T follicular helper cell (primary cell): ENCODE results near the gene HIP1.
"Not testable (repeated sequence)": the region's sequence is repeated elsewhere in the genome, so short reads cannot be mapped to it uniquely, and the experiment has no call there.

Experiments
- DNase-seq: peaks from one replicate; pipeline ENCODE4 v3.0.0-alpha.2; 2020; ENCODE audit warnings: low read depth

HIP1 gene

DNA sequence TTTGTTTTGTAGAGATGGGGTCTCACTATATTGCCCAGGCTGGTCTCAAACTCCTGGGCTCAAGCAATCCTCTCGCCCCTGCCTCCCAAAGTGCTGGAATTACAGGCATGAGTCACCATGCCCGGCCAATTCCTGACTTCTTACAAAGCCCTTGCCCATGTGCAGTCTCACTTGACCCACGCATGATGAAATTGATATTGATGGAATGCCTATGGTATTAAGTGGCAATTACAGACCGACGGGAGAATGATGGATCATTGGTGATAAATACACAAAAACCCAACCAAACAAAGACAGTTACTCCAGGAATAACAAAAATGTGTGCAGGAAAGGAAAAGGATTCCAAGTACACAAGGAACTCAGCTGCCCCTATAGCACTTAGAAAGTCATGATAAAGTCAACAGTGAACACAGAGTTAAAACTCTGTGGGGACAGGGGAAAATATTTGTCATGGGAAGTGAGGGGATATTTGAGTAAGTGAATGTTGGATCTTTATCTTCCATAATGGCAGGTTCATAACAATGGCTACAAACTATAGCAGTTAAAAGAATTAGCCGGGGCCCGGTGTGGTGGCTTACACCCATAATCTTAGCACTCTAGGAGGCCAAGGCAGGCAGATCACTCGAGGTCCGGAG is 21.6 kb downstream of the HIP1 start:
- DNase-seq = no peak

DNA sequence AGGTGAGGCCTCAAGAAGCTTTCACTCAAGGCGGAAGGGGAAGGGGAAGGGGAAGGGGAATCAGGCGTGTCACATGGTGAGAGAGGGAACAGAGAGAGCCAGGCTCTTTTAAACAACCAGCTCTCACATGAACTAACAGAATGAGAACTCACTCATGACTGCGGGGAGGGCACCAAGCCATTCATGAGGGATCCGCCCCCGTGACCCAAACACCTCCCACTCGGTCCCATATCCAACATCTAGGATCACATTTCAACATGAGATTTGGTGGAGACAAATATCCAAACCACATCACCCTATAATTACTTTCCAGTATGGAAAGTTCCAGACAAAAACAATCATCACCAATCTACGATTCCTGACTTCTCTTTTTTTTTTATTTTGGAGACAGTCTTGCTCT is 22.9 kb downstream of the HIP1 start:
- no peak for DNase-seq

DNA sequence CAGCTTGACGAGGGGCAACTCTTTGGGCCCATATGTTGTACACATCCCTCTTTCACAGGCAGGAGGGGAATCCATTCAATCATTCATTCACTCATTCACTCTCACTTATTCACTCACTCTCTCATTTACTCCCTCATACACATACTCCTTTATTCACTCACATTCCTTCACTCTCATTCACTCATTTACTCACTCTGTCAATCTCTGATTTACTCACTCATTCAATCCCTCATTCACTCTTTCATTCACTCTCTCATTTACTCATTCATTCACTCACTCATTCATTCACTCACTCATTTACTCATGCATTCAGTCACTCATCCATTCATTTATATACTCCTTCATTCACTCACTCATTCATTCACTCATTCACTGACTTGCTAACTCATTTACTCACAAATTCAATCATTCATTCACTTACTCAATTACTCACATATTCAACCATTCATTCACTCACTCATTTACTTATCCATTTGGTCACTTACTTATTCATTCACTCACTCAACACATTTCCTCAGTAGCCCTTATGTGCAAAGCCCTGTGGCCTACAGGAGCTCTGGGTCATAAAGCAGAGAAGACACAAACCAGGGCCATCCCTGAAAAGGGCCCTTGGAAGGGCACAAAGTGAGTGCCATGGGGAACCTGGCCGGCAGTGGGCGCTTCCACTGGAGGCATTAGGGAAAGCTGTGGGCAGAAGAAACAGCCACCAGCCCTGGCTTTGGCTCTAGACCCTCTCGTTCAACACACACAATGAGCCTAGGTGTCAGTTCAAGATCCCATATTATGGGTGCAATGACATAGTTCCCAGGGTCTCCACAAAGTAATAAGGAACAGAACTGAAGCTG is 26.0 kb downstream of the HIP1 start:
- no peak for DNase-seq

DNA sequence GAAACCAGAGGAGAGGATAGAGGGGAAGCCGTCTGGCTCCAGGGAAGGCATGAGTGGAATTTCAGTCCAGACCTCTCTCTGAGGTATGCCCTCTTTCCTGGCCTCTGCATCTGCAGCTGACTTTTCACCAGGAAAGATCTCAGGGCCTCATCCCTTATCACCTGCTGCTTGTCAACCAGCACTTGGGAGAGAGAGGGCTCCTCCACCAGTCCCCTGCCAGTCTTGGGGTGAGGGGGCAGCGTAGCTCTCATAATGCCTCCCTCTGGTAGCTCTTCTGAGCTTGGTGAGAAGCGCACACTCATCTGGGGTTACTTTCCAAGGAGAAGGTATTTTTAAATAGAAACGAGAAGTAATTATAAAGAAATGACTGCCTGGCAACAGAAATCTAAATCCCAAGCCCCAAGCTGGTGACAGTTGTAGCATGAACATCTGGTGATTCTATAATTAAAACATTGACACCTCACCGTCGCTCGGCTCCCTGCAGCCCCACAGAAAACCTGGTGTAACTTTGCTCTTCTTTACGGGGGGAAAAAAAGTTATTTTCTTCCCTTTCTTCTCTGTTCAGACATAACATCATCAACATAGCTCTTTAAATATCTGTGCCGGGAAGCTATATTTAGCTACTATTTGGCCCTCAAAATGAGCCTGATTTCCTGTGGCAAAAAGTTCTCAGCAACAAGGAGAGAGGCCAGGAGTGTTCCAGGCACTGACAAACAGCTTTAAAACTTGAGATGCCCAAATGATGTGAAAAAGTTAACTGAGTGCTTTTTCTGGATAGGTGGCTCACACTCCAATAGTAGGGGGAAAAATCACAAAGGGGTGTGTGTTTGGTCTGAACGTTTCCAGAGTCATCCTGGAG is 26.9 kb downstream of the HIP1 start:
- DNase-seq = no peak

DNA sequence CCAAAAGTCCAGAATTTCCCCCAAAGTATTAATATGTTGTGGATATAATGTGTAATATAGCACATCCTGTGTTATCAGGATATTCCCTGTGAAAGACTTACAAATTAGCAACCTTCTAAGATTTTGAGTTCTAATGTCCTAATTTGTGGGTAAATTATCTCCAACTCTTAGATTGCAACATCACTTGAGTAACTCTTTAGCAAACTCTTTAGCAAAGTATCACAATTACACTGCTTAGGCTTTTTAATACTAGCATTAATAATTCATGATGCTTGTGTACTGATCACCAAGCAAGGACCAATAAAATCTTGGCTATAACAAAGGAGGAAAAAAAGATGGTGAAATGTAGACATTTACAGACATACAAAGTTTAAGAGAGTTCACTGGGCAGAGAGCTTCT is 27.7 kb downstream of the HIP1 start:
- DNase-seq = no peak

DNA sequence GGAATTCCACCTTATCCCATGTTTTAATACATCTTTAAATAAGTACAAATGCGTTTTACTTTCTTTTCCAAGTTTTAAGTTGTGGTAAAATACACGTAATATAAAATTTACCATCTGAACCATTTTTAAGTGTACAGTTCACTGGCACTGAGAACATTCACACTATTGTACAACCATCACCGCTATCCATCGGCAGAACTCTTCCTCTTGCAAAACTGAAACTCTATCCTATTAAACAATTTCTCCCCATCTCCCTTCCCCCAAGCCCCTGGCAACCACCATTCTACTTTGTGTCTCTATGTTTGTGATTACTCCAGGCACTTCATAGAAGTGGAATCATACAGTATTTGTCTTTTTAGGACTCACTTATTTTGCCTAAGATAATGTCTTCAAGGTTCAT is 33.8 kb downstream of the HIP1 start:
- DNase-seq = no peak

DNA sequence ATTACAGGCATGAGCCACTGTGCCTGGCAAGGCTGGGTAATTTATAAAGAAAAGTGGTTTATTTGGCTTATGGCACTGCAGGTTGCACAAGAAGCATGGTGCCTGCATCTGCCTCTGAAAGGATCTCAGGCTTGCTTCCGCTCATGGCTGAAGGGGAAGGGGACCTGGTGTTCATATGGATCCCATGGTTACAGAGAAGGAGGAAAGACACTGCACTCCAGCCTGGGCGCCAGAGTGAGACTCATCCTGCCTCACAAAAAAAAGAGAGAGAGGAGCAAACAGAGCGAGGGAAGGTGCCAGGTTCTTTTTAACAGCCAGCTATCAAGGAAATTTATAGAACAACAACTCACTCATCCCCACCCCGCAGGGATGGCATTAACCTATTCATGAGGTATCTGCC is 36.2 kb downstream of the HIP1 start:
- no peak for DNase-seq

DNA sequence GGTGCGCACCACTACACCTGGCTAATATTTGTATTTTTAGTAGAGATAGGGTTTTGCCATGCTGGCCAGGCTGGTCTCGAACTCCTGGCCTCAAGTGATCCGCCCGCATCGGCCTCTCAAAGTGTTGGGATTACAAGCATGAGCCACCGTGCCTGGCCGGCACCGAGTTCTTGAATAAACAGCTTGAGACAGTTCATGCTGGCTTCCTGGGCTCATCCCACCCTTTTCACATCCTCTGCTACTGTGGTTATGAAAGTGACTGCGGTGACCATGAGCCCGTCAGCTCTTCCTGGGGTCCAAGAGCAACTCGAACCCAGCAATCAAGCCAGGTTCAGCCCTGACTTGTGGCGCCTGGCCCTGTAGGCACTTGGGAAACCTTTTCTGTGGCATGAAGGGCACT is 38.7 kb downstream of the HIP1 start:
- no peak for DNase-seq

DNA sequence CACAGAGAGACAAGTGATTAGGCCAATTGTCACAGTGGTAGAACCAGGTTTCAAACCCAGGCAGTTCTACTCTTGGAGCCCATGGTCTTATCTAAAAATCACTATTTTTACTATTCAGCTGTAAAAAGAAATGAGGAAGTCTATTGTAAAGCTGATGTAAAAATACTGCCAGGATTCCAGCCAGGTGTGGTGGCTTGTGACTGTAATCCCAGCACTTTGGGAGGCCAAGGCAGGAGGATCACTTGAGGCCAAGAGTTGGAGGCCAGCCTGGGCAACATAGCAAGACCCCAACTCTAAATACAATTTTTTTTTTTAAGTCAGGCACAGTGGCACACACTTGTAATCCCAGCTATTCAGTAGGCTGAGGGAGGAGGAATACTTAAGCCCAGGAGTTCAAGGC is 40.4 kb downstream of the HIP1 start:
- DNase-seq = no peak

DNA sequence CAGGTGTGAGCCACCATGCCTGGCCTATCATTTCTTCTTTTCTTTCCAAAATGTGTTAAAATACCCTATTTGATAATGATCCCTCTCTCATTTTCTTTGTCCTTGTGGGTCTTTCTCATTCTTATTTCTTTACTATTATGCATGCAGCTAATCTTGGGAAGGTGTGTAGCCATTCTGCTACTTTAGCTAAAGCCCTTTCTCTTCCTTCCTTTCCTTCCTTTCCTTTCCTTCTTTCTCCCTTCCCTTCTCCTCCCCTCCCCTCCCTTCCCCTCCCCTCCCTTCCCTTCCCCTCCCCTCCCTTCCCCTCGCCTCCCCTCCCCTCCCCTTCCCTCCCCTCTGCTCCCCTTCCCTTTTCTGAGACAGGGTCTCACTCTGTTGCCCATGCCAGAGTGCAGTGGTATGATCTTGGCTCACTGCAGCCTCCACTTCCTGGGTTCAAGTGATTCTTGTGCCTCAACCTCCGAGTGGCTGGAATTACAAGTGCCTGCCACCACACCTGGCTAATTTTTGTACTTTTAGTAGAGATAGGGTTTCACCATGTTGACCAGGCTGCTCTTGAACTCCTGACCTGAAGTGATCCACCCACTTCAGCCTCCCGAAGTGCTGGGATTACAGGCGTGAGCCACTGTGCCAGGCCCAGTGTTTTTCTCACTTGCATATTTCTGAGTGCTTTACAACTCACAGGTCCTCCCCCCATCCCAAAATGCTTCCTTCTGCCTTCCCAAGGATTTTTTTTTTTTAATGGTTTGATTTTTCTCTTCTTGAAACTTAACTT is 42.3 kb downstream of the HIP1 start:
- DNase-seq = no peak

DNA sequence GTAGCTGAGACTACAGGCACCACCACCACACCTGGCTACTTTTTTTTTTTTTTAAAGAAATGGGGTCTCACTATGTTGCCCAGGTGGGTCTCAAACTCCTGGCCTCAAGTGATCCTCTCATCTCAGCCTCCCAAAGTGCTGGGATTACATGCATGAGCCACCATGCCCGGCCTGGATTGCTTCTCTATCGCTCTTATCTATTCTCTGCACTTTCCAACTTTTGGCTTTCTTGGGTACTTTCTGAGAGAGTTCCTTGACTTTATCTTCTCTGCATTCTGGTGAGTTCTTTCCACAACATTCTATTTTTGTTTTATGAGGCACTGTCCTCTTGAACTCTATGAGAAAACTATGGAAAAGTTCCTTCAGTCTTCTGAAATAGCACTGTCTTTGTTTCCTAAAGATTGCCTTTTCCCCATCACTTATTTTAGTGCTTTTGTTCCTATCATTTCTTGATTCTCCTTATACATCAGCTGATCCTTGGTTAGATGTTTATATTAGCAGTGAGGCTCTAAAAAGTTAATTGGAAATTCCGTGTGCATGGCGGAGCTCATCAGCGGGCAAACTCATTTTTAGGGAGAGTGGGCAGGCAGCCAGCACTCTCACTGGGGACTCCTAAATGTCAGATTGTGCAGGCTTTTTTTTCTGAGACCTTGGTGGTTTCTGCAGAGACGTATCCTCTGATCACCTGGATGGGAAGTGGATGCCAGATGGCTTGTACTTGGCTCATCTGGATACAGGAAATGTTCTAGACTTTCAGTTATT is 43.9 kb downstream of the HIP1 start:
- DNase-seq = no peak

DNA sequence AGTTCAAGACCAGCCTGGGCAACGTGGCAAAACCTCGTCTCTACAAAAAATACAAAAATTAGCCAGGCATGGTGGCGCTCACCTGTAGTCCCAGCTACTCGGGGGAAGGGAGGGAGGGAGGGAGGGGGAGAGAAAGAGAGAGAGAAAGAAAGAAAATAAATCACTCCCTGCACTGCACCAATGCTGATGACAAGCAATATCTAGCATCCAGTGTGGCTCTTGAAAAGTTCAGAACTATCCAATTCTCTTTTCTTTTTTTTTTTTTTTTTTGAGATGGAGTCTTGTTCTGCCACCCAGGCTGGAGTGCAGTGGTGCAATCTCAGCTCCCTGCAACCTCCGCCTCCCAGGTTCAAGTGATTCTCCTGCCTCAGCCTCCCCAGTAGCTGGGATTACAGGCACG is 45.1 kb downstream of the HIP1 start:
- DNase-seq = not testable (repeated sequence)

DNA sequence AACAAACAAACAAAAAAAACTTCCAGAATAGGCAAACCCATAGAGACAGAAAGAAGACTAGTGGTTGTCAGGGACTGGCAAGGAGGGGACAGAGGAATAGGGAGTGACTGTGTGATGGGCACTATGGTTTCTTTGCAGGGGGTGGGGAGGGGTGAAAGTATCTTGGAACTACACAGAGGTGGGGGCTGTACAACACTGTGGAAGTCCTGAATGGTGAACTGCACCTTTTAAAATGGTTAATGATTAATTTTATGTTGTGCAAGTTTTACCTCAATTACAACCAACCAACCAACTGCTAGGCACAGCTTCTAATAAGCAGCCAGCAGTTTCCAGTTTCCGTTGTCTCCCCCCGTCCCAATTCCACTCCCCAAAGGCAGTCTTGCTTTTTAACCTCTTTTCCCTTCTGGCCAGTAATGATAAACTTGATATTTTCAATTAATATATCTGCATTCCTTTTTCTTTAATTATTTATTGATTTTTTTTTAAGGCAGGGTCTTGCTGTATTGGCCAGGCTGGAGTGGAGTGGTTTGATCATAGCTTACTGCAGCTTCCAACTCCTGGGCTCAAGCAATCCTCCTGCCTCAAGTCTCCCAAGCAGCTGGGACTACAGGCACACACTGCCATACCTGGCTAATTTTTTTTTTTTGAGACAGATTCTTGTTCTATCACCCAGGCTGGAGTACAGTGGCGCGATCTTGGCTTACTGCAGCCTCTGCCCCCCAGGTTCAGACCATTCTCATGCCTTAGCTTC is 46.8 kb downstream of the HIP1 start:
- no peak for DNase-seq

DNA sequence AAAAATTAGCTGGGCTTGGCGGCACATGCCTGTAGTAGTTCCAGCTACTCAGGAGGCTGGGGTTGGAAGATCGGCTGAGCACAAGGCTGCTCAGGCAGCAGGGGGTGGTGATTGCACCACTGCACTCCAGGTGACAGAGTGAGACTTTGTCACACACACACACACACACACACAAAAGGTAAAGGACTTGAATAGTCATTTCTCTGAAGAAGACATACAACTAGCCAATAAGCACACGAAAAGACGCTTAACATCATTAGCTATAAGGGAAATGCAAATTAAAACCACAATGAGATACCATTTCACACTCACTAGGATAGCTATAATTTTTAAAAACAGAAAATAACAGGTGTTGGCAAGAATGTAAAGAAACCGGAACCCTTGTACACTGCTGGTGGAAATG is 48.6 kb downstream of the HIP1 start:
- no peak for DNase-seq

DNA sequence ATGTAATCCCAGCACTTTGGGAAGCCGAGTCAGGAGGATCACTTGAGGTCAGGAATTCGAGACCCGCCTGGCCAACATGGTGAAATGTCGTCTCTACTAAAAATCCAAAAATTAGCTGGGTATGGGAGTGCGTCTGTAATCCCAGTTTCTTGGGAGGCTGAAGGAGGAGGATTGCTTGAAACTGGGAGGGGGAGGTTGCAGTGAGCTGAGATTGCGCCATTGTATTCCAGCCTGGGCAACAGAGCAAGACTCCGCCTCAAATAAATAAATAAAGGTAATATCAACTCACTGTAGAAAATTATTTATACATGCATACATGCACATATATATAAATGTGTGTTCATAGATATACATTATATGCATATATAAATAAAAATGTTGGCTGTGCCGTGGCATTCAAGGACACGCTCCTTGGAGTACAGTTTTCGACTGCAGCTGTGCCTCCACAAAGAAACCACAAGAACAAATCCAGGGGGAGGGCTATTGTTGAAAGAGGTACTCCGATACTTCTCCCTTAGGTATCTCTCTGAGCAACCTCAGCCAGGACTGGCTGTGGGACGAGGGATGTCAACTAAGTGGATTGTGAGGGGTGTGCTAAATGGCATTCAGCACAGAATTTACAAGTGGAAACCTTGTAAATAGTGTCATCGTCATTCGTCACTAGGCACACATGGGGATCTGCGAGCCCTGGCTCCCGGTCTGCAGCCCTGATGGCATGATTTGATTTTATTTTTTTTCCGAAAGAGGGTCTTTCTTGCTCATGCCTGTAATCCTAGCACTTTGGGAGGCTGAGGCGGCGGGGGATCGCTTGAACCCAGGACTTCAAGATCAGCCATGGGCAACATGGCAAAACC is 49.3 kb downstream of the HIP1 start:
- DNase-seq = no peak

DNA sequence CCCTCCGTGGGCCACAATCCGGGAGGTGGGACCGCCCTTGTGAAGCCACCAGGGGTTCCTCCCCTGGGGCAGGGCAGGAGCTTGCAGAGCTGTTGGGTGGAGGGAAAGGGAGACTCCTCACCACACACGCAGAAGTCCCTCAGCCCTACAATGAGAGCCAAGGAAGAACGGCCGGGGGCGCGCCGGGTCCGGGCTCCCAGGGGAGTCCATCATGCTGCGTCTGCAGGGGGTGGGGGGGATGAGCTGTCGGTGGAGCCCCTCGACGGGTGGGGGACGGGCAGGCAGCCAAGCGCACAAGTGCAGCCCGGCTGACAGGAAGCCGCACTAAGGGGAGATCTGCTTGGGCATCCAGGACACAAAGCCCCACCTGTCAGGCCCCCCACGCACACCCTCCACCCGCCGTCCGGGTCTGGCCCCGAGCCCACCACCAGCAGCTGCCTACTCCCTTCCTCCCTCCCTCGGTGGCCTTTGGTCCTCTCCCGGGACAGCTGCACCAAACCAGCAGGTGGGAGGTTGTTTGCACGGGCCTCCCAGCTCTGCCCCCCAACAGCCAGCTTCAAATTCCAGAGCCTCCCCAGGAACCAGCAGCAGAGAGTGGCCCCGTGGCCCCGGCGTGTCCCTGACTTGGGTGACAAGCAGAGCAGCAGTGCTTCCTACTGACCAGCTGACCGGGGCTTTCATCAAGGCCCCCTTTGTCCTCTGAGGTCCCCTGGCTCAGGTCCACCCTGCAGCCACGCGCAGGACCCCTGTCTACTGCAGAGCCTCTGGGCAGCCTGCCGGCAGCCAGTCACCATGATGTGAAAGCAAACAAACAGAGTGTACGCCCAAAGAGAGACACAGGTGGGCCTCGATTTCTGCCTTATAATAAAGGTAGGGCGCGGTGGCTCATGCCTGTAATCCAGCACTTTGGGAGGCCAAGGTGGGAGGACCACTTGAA is 50.3 kb downstream of the HIP1 start:
- no peak for DNase-seq

DNA sequence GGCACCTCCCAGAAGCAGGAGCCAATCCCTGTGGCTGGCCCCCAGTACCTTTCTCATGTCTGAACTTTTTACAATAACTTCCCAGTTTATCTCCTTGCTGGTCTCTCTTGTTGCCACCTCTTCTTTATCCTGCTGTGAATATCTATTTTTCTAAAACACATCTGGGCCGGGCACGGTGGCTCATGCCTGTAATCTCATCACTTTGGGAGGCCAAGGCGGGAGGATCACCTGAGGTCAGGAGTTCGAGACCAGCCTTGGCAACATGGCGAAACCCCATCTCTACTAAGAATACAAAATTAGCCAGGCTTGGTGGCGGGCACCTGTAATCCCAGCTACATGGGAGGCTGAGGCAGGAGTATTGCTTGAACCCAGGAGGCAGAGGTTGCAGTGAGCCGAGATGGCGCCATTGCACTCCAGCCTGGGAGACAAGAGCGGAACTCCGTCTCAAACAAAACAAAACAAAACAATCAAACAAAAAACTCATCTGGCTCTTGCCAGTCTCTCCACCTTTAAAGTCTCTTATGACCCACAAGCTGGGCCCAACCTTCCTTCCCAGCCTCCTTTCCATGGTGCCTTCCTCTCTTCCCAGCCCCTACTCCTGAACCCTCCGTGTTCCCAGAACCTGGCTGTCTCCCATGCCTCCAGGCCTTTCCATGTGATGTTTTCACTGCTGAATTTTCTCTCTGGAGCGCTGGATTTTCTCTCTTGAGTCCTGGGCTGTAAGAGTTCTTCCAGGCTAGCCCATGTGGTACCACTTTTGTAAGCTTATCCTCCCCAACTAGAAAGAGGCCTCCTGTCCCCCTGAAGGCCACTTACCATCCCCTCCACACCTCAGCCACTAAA is 51.3 kb downstream of the HIP1 start:
- DNase-seq = no peak
